ENCODE measurements around the gene MPHOSPH8.

MPHOSPH8 gene, protein sequence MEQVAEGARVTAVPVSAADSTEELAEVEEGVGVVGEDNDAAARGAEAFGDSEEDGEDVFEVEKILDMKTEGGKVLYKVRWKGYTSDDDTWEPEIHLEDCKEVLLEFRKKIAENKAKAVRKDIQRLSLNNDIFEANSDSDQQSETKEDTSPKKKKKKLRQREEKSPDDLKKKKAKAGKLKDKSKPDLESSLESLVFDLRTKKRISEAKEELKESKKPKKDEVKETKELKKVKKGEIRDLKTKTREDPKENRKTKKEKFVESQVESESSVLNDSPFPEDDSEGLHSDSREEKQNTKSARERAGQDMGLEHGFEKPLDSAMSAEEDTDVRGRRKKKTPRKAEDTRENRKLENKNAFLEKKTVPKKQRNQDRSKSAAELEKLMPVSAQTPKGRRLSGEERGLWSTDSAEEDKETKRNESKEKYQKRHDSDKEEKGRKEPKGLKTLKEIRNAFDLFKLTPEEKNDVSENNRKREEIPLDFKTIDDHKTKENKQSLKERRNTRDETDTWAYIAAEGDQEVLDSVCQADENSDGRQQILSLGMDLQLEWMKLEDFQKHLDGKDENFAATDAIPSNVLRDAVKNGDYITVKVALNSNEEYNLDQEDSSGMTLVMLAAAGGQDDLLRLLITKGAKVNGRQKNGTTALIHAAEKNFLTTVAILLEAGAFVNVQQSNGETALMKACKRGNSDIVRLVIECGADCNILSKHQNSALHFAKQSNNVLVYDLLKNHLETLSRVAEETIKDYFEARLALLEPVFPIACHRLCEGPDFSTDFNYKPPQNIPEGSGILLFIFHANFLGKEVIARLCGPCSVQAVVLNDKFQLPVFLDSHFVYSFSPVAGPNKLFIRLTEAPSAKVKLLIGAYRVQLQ

DNA sequence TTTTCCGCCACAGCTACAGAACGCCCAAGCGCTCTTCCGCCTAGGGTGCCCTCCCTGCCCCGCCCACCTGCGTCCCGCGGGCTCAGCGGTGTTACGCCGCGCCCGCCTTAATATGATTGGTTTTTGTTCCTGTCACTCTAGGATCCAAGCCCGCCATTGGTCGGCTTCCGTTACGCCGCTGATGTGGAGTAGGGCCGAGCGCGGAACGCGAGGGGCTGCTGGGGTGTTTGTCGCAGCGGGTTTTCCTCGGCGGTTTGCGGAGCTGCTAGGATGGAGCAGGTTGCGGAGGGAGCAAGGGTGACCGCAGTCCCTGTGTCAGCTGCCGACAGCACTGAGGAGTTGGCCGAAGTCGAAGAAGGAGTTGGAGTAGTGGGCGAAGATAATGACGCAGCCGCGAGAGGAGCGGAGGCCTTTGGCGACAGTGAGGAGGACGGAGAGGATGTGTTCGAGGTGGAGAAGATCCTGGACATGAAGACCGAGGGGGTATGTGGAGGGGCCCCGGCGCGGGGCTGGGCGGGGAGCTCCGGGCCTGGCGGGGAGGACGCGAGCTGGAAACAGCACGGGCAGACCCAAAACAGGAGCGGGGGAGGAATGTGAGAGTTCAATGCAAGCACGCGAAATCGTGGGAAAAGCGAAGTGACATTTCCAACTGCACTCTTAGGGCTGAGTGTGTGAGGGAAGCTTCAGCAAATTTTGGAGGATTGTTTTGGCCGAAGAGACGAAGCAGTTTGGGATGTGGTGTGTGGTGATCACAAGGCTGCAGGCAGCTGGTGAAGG, at the start of gene MPHOSPH8:
TSS of gene MPHOSPH8 (plus strand) at position 181 of the 777 bp plus-strand sequence. CDS start at position 271, 90 bp downstream.
- peak; percentile 79 for DNase-seq

DNA sequence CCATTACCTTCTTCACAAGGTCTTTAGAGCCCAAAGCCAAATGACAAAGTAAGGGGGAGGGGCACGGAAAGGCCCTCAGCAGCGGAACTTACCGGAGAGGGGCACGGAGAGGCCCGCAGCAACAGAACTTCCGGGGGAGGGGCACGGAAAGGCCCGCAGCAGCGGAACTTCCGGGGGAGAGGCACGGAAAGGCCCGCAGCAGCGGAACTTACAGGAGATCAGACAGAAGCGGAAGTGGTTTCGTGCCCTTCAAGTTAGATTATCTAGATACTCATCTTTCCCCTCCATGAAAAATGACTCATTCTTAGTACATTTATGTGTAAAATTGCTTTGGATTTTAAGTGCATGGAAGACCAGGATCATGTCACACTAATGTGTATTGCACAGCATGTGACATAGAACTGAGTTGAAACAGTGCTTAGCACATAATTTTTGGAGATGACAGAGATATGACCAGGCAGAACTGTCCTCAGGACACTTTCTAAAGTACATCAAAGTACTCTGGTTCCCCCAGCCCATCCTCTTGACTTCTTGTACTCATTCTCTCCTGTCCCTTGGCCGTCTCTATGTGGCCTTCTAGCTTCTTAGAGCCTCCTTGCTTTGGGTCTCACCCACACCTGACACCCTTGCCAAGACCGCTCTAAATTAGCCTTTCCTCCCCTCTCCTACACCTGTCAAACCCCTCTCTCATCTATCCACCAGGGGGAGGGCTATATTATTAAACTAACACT, 46.4 kb upstream of the MPHOSPH8 start:
- no peak for DNase-seq

DNA sequence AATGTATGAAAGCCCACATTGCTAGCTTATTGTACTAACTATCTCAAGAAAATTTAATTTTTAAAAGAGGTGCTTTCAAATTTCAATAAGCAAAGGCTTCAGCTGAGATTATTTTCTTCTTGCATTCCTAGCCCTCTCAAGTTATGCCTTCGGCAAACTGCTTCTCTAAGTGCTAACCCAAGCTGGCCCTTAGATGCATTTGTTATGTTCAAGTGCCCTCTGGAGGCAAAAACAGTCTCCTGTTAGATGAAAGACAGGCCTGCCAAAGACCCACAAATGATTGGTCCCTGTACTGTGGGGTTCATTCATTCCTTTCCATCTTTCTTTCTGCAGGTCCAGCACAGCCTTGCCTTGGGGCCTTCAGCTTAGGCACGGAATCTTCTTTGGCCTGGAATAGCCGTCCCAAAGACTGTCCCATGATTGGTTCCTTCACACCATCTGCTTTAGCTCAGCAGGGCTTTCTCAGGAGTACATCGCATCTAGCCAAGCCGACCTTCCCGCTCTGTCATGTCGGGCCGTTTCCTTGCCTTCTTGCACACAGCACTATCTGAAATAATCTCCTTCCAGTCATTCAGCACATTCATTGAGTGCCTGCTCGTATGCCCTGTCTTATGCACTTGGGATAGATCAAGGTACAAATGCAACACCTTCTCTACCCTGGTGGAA, 45.7 kb upstream of the MPHOSPH8 start:
- peak; percentile 16 for DNase-seq

DNA sequence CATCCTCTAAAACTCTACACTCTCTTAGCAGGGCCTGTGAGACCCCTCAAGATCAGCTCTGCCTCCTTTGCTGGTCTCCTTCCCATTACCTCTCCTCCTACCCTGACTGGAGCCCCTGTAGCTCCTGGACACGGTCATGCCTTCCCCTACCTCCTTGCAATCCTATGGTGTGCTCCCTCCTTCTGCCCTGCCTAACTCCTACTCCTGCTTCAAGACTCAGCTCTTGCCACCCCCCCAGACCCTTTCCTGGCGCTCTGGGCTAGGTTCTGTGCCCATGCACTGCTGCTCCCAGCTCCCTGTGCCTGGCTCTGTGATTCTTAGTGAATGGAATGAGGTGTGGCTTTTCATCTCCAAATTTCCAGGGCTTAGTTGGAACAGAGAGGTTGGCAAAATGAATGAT, 44.1 kb upstream of the MPHOSPH8 start:
- no peak for DNase-seq

DNA sequence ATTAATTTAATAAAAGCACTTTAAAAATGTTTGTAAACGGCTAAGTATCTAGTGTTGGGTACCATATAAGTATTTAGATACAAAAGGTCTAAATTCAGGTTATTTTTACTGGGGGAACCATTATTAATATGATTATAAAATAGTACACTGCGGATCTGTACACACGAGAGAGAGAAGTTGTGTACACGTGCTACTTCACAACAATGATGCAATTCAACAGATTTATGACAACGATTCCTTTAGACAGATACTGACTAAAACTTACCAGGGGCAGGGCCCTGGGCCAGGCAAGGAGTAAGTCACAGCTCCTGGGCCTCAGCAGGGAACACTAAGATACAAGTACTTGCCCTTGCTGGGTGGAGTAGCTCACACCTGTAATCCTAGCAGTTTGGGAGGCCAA, 43.0 kb upstream of the MPHOSPH8 start:
- no peak for DNase-seq

DNA sequence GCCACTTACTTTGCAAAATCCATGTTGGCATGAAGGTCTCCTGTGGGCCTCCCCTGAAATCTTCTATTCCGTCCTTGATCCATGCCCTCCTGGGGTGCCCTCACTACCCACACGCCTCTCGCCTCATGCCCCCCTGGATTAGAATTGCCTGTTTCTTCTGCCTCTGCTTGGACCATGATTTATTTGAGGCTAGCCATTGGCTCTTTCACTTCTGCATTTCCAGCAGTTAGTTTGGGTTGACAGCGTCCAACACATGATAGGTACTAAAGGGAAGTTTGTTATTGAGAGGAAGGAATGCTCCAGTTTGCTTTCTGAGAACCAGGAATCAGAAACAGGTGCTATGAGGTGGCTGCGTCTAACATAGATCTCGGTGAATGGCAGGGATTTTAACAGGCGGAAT, 41.6 kb upstream of the MPHOSPH8 start:
- no peak for DNase-seq

DNA sequence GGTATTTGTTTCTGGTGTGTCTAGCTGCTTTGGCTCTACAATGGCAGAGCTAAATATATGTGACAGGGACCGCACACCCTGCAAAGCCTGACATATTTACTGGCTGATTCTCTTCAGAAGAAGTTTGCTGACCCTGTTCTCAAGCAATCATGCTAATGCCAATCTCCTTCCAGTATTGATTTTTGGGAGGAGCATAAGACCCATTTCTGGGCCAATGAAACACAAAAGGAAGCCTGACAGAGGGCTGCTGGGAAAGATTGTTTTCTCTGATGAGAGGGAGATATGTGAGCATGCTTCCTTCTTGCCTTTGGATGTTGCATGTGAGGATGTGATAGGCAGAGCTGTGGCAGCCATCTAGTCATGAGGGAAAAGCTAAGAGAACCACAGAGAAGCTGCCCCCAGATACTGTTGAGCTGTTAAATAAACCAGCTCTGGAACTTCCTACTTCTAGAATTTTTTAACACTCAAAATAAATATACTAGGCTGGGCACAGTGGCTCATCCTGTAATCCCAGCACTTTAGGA, 40.7 kb upstream of the MPHOSPH8 start:
- no peak for DNase-seq

DNA sequence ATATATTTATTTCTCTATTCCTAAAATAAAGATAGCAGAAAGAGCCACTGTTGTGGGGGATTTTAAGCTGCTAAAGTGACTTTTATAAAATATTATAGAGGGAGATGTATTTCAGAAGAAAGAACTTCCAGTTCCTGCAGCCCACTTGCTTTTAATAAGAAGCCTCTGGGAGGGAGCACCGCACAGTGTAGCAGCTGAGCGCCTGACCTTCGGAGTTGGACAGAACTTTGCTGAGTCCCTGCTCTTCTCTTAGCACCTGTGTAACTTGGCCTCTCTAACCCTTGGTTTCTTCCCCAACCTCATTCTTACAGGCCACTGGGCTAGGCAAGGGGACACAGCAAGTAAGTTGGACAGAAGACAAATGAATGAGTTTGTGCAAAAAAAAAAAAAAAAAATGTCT, 37.4 kb upstream of the MPHOSPH8 start:
- no peak for DNase-seq

DNA sequence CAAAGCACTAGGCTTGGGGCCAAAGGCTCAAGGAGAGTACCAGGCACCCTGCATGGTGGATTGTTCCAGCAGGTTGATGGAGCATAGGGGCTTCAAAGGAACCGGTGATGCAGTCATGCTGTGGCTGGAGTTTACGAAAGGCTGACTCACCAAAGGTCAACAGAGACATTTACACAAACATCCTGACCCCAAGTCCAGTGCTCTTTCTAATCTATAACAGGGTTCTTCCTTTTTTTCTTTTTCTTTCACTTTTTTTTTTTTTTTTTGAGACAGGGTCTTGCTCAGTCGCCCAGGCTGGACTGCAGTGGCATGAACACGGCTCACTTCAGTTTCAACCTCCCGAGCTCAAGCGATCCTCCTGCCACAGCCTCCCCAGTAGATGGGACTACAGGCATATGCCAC, 36.5 kb upstream of the MPHOSPH8 start:
- no peak for DNase-seq

DNA sequence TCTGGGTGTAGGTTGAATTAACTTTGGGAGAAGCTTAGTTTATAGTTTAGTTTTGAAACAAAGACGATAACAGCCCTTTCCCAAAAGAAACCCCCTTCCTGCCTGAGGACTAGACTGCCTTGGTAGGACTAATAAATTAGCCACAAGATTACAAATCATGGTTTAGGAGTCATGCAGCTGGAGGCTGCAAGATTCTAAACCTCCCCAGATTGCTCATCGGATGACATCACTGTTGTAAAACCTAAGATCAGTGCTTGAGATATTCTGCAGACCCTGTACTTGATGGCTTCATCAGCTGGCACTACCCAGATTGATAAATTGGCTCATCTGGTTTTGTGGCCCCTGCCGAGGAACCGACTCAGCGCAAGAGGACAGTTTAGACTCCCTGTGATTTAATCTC, 35.9 kb upstream of the MPHOSPH8 start:
- DNase-seq, result no peak

DNA sequence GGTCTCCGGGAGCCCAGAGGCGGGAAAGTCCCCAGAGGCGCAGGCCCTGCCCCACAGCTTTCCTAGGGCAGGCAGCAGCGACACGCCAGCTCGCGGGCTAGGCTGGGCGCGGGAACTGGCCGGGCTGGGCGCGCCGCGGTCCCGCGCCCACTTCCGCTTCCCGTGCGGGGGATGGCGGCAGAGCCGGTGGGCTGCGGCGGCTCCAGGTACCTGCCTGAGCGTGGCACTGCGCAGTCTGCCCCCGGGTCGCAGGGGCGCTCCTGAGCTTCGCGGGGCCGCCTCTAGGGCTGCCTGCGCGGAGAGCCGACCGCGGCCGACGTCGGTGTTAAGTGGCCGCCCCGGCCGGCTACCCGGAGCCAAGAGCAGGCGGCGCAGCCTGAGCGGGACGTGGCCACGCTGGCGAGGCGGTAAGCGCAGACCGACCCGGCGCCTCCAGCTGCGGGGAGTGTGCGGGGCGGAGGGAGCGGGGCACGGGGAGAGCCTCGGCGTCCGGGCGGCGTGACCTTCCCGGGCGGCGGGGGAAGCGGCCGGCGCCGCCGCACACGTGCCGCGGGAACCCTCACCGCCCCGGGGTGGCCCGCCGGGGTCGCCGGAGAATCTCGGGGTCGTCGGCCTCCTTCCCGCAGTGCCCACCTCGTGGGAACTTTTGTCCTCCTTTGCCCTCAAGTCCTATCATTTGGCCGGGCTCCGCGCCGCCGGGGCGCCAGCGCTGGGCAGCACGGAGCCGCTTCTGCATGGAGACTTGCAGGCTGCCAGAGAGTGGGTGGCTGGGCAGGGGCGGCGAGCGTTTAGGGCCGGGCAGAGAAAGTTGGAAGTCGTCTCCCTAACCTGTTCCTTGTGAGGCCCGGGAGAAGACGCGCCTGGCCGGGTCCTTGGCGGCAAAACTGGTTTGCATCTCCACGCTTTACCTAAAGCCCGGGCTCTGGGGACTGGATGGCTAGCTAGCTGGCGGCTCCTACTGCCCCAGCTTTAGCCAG, 31.4 kb upstream of the MPHOSPH8 start:
- peak; percentile 43 for DNase-seq

DNA sequence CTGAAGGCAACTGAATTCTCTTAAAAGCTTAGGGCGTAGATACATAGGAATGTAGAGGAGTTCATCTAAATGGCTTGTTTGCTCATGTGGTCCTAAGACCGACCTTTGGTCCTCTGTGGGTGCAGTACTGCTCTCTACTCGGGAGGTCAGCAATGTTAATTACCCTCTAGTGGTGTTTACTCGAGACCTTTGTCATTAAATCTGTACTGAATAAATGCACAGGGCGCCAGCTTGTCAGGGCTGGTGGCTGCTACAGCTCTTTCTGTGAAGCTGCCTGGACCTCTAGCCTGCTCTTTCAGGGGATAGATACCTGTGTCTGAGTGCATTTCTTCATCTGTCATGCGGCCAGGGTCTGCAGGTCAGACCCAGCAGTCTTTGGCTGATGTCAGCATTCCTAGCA, 29.2 kb upstream of the MPHOSPH8 start:
- no peak for DNase-seq

DNA sequence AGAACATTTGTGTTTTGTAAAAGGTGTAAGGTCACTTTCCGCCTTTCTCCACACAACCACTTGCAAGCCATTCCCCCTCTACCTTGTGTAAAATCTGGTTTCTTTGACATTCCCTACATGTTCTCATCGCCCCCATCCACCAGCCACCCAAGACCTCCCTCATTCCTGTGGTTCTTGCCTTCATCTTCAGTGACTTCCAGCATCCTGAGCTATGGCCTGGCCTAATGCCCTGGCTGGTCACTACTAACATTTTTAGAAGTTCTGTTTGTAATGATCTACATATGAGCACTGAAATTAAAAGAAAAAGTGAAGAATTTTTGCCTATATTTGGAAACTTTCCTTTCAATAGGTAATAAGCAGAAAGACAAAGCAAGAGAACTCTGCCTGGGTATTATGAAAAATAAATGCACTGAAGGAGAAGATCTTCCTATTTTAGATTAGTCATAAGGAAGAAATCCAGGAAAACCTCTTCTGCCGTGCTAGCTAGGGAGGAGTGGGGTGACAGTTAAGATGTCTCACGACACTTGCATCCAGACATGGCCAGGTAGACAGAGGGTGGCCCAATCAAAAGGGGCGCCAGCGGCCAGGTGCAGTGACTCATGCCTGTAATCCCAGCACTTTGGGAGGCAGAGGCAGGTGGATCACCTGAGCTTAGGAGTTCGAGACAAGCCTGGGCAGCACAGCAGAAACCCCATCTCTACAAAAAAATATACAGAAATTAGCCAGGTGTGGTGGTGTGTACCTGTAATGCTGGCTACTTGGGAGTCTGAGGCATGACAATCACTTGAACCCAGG, 28.1 kb upstream of the MPHOSPH8 start:
- no peak for DNase-seq

DNA sequence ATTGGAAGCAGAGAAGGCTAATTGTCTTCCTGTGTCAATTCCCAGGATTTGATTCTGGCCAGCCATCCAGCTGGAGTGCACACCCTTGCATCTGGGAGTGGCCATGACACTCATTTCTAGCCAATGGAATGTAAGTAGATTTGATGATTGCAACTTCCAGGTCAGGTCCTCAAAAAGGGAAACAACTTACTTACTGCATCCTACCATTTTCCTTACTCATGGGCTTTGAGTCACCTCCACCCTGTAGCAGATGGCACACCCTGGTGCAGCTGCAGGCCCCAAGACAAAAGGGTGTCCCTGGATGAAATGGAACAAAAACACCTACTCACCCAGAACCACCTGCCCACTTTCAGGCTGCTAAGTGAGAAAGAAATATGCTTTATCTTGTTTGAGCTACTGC, 27.3 kb upstream of the MPHOSPH8 start:
- no peak for DNase-seq

DNA sequence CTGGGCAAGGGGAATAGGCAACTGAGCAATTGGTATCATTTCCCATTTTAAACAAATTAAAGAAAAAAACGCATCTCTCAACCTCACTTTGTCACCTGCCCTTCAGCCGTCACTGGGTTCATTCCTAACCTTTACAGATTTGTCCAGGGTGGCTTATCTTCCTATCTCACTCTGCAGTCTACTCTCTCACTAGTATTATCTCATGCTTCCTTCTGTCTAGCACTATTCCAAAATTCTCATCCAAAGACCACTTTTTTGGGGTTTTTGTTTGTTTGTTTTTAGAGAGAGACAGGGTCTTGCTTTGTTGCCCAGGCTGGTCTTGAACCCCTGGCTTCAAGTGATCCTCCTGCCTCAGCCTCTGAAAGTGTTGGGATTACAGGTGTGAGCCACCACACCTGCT, 26.7 kb upstream of the MPHOSPH8 start:
- DNase-seq, result no peak

DNA sequence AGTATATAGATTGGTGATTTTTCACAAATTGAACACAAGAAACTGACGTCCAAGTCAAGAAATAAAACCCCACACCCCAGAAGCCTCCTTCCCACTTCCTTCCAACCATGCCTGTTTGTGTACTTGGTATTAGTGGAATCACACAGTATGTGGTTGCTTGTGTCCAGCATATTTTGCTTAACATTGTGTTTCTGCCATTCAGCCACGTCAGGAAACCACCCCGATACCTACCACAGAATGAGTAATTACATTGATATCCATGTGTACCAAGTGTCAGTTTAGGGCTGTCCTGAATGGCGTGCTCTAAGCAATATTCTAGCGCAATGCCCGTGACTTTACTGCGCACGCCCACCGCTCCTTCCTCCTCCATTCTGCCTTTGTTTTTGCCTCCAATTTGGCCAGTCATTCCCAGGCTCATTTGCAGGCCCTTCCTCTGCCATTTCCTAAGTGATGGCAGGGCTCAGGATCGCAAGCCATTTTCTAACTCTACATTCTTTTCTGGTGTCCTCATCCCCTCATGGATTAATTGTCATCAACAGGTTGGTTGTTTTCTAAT, 25.9 kb upstream of the MPHOSPH8 start:
- DNase-seq, result no peak

DNA sequence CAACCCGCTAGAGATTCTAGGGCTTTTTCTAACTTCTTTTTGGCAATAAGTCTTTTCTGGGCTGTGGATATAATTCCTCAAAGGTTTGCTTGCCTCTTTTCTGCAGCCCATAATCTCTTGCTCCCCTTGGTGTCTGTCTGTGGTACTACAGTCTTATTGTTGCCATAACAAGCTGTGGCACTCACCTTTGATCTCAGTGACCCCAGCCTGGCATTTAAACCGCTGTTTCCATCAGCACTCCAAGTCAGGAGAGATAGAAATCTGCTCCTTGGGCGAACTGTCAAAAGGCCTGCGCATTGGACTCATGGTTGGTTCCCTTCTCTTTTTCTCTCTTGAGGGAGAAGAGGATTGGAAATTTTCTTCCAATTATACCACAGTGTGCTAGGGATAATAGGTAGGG, 14.5 kb upstream of the MPHOSPH8 start:
- peak; percentile 1 for DNase-seq

DNA sequence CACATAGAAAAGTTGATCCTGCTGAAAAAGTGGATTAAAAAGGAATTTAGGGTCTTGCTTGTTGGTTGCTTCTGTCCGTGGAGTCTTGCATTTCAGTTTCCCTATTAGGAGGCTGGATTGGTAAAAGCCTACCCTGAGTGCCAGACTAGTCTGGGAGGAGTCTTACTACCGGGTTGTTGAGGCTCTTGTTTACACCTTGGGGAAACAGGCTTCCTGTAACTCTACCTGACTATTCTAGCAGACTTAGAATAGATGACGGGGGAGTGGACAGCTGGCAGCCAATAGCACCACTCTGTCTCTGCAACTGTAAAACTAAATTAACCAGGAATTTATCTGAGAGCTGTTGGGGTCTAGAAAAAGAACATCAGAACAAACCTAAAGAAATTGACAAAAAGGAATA, 11.3 kb upstream of the MPHOSPH8 start:
- DNase-seq, result no peak

DNA sequence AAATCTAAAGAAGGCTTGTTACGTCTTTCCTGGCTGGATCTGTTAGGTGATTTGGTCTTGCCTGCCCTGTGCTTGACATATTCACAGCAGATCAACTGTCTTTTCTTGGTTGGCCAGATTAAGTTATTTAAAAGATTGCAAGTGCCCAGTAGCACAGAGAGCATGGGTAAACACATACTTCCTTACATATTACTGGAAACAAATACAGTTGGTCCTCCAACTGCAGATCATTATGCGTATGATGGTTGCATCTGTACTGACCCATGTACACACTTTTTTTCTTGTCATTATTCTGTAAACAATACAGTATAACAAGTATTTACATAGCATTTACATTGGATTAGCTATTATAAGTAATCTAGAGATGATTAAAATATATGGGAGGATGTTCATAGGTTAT, 9.2 kb upstream of the MPHOSPH8 start:
- no peak for DNase-seq
